LNCaP clone FGC (cell line): Measurements from ENCODE around the gene RETN.

Source experiments
- DNase-seq: peaks from one replicate; pipeline ENCODE4 v3.0.0-alpha.2; 2011; ENCODE audit warnings: low read depth
- H3K4me3 ChIP-seq: 2 replicates; pipeline ENCODE4 v1.5.1; 2011; ENCODE audit warnings: mild to moderate bottlenecking, low read depth, low read length, control low read depth
- CTCF ChIP-seq: IDR thresholded peaks from 2 replicates; pipeline ENCODE4 v1.5.1; 2012; ENCODE audit warnings: mild to moderate bottlenecking; ENCODE audit not compliant: control insufficient read depth, insufficient read depth; ENCODE audit errors: extremely low read depth

Gene RETN

GRCh38 chr19:7690779-7691258, 22.0 kb downstream of the RETN start:
- no peak for DNase-seq
- TF ChIP-seq CTCF = no peak
- no peak overlapping the region for H3K4me3 ChIP-seq

- no peak for TF ChIP-seq CTCF
- DNase-seq = no peak
- no peak overlapping the region for H3K4me3 ChIP-seq
These were observed 22.6 kb downstream of the RETN start for GRCh38 chr19:7691497-7691896.

DNA sequence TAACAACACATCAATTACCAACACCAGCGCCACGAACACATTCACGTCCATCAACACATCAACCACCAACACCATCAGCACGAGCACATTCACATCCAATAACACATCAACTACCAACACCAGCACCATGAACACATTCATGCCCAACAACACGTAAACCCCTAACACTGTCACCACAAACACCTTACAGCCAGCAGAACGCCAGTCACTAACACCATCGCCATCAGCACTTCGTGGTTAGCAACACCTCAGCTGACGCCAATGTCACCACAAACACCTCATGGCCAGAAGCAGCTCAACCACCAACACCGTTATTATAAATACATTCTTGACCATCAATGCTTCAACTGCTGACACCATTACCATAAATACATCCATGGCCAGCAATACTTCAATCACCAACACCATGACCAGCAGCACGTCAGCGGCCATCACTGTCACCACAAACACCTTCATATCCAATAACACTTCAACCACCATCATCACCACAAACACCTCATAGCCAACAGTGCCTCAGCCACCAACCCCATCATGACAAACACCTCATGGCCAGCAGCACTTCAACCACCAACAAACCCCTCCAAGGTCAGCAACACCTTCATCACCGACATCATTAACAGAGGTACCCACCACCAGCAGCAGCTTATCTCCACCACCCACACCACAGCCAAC, 23.7 kb downstream of the RETN start:
- DNase-seq = no peak
- H3K4me3 ChIP-seq = no peak overlapping the region
- TF ChIP-seq CTCF = no peak

GRCh38 chr19:7694499-7694898, 25.6 kb downstream of the RETN start:
- DNase-seq = no peak
- no peak overlapping the region for H3K4me3 ChIP-seq
- TF ChIP-seq CTCF = no peak

DNA sequence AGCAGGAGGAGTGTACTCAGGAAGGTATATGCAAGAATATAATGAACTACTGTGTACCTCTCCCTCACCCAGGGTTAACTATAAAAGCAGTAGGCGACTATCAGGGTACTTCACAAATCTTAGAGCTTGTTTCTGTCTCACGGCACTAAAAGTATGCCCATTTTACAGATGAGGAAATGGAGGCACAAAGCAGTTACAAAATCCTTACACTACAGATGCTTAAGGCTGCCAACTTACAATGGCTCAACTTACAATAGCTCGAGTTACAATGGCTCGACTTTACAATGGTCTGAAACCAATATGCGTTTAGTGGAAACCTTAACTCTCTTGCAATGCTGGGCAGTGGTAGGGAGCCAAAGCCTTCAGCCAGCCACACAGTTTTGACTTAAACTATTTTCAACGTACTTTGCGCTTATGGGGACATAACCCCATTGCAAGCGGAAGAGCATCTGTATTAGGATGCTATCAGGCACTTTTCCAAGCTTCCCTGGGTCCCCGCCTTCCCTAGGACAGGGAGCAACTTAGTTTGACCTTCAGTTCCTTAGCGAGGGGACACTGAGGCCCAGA, 29.0 kb downstream of the RETN start:
- no peak for TF ChIP-seq CTCF
- no peak overlapping the region for H3K4me3 ChIP-seq
- no peak for DNase-seq

- TF ChIP-seq CTCF = no peak
- no peak overlapping the region for H3K4me3 ChIP-seq
- DNase-seq = no peak
These were observed 29.7 kb downstream of the RETN start for GRCh38 chr19:7698583-7698982.

GRCh38 chr19:7699003-7699402, 30.2 kb downstream of the RETN start:
- no peak for TF ChIP-seq CTCF
- no peak for DNase-seq
- H3K4me3 ChIP-seq = no peak overlapping the region
